Upper lobe of right lung (tissue), 1 donor: ENCODE data around the gene TANGO2. TPM values are rescaled to one million over a fixed set of nuclear protein-coding genes. Genes with fewer than 3 reads are reported as not detected.

Experiments
- ATAC-seq: fragments of 200-7000 bp; cut with Tn5 transposase; one replicate; pipeline ENCODE4 v1.9.1; 2020; ENCODE audit warnings: mild to moderate bottlenecking, moderate library complexity
- DNase-seq: peaks from one replicate; pipeline ENCODE4 v3.0.0-alpha.2; 2020
- H3K27ac ChIP-seq: fragments of 200-600 bp; one replicate; pipeline ENCODE4 v1.8.0; 2022
- H3K27me3 ChIP-seq: fragments of 200-600 bp; one replicate; pipeline ENCODE4 v1.8.0; 2022; ENCODE audit warnings: mild to moderate bottlenecking
- H3K36me3 ChIP-seq: fragments of 200-600 bp; one replicate; pipeline ENCODE4 v1.8.0; 2022
- H3K4me1 ChIP-seq: fragments of 200-600 bp; one replicate; pipeline ENCODE4 v1.8.0; 2022
- H3K4me3 ChIP-seq: fragments of 200-600 bp; one replicate; pipeline ENCODE4 v1.8.0; 2022; ENCODE audit warnings: mild to moderate bottlenecking
- H3K9me3 ChIP-seq: fragments of 200-600 bp; one replicate; pipeline ENCODE4 v1.8.0; 2022
- CTCF ChIP-seq: fragments of 200-600 bp; IDR thresholded peaks from one replicate; pipeline ENCODE4 v1.8.0; 2022; ENCODE audit warnings: antibody characterized with exemption
- intact Hi-C: fragments of 100-400 bp; cut with DNase I; formaldehyde crosslinking; loops from one replicate; pipeline ENCODE4 v1.11.0; 2022
- total RNA-seq: library from RNA; stranded (reverse); fragmentation: NEBNext Ultra II Directional; extraction: Animal tissue kit (Norgen Biotek cat#: 25700); gene quantifications from one replicate; pipeline ENCODE4 v1.2.1, GENCODE V29; 2021
- donor health status: DM: no; HTN: yes; CAD: no; lungs with severe emphysema.

TANGO2 gene
- total RNA-seq, 1 donor from 2014 or later, result 37.8 TPM

GRCh38 chr22:20033045-20033706, 12.3 kb downstream of the TANGO2 start:
- DNase-seq (no peak), ATAC-seq (no peak)
- Histone ChIP-seq H3K4me1 (peaks cover 10% of the 10 kb centered on the region), H3K27ac (no peak overlapping the region), H3K9me3 (no peaks in the 10 kb centered on the region), H3K27me3 (no peaks in the 10 kb centered on the region), H3K36me3 (peaks cover 23% of the 10 kb centered on the region), H3K4me3 (no peak overlapping the region)
- no peak for TF ChIP-seq CTCF
- intact Hi-C loops, result no loop called here

GRCh38 chr22:20034143-20034542, 13.2 kb downstream of the TANGO2 start:
- Histone ChIP-seq H3K27ac (no peak overlapping the region), H3K4me3 (no peak overlapping the region), H3K27me3 (no peaks in the 10 kb centered on the region), H3K36me3 (peaks cover 32% of the 10 kb centered on the region), H3K9me3 (no peaks in the 10 kb centered on the region), H3K4me1 (peaks cover 10% of the 10 kb centered on the region)
- no peak for ATAC-seq
- TF ChIP-seq CTCF, result no peak
- intact Hi-C loops, result no loop called here
- DNase-seq, result no peak

GRCh38 chr22:20035375-20036083, 14.6 kb downstream of the TANGO2 start:
- H3K4me1 ChIP-seq, result peaks cover 10% of the 10 kb centered on the region
- intact Hi-C loops, result no loop called here
- peaks cover 36% of the 10 kb centered on the region for H3K36me3 ChIP-seq
- H3K9me3 ChIP-seq, result no peaks in the 10 kb centered on the region
- no peak for TF ChIP-seq CTCF
- no peak overlapping the region for H3K4me3 ChIP-seq
- H3K27ac ChIP-seq, result no peak overlapping the region
- H3K27me3 ChIP-seq, result no peaks in the 10 kb centered on the region
- DNase-seq, result no peak
- no peak for ATAC-seq

GRCh38 chr22:20036084-20036482, 15.2 kb downstream of the TANGO2 start:
- H3K4me1 ChIP-seq, result peaks cover 10% of the 10 kb centered on the region
- no peak overlapping the region for H3K4me3 ChIP-seq
- DNase-seq (no peak), ATAC-seq (no peak)
- intact Hi-C loops, result no loop called here
- no peaks in the 10 kb centered on the region for H3K9me3 ChIP-seq
- H3K27me3 ChIP-seq, result no peaks in the 10 kb centered on the region
- no peak overlapping the region for H3K27ac ChIP-seq
- TF ChIP-seq CTCF, result no peak
- peaks cover 41% of the 10 kb centered on the region for H3K36me3 ChIP-seq

- Histone ChIP-seq H3K9me3 (no peaks in the 10 kb centered on the region), H3K4me3 (no peak overlapping the region), H3K27me3 (no peaks in the 10 kb centered on the region), H3K4me1 (peaks cover 10% of the 10 kb centered on the region), H3K36me3 (peaks cover 41% of the 10 kb centered on the region), H3K27ac (no peak overlapping the region)
- DNase-seq (no peak), ATAC-seq (no peak)
- no peak for TF ChIP-seq CTCF
- intact Hi-C loops, result no loop called here
Observed at GRCh38 chr22:20036535-20037392, 15.9 kb downstream of the TANGO2 start.
